HG03139 (cell line): ENCODE measurements around the gene B9D1.

Experiments used
- ATAC-seq: cut with Tn5 transposase; IDR thresholded peaks from one replicate; pipeline ENCODE4 v1.9.1; 2021; ENCODE audit not compliant: unreplicated experiment

B9D1 gene, protein sequence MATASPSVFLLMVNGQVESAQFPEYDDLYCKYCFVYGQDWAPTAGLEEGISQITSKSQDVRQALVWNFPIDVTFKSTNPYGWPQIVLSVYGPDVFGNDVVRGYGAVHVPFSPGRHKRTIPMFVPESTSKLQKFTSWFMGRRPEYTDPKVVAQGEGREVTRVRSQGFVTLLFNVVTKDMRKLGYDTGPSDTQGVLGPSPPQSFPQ

DNA sequence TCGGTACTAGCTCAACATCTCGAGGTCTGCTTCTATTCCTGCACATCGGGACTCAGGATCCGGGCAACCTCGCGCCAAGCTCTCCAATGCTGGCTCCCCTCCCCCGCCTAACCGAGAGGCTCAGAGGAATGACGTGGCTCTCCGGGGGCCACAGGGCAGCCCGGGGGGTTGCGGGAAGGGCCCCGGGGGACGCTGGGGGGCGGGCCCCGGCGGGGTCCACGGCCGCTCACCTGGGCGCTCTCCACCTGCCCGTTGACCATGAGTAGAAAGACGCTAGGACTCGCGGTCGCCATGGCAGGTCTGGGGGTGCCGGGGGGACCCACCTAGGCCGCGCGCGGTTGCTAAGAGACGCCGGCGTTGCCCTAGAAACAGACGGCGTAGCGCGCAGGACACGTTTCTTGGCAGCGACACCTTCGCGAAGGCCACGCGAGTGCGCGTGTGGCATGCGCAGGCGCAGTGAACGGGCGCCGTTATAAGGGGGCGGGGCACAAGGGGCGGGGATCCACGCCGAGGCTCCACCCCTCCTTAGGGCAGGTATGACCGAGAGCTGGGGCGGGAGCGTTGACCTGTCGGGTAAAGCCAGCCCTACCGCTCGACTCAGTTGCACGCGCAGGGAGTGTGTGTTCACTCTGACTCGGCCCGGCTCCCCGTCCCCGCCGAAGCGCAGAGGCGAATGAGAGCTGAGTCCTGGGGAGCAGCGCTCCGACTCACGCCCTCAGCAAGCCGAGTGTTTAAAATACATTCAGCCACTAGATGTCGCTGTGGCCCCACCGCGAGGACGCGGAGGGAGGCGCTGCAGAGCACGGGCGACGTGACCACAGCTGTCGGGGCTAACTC is at the start of gene B9D1:
Gene B9D1 (minus strand): TSS at position 447 of the 837 bp plus-strand sequence. CDS start 154 bp downstream, at position 293.
- peak; percentile 71 for ATAC-seq

DNA sequence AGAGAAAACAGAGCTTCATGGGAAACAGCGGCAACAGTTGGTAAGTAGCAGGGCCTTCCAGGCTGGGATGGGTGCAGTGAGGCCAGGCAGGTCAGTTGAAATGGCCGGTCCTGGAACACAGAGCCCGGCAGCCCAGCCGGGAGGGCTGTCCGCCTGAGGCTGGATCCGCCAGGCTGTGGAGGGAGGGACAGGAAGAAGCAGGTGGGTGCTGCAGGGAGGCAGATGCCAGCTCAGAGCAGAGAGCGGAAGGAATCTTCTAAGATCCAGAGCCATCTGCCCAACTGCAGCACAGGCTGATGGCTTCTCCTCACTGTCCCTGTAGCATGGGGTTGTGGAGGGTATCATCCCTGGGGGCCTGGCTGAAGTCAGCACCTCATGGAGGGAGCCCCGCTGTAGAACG is 49.1 kb upstream of the B9D1 start:
- no peak for ATAC-seq

DNA sequence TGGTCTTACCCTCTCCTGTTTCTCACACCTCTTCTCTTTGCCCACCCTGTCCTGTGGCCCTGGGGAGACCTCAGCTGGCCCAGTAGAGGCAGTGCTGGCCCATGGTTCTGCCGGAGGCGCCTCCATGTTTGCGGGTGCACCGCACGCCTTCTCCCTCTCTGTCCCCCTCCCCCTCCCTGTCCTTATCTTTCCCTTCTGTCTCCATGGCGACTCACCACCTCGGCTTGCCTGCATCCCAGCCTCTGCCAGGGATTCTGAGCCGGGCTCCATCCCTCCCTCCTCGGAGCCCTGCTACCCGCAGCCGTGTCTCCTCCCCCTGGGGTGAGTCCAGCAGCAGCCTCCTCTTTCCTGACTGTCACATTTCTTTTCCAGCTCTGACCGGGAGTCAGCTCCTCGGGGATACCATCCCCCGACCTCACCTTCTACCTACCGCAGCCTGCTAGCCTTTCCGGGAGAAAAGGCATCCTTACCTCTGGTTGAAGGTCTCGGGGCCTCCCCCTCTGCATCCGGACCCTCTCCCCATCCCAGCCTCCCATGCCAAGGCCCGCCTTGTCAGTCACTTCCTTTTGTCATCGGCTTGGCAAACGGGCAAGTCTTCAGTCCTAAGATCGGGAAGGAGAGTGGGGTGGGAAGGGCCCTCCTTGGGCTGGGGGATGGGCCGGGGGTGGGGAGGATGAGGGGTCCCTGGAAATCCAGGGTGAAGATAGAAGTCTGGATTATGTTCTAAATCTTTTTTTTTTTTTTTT is 48.5 kb upstream of the B9D1 start, which contains the start of gene RNF112:
Gene RNF112 (plus strand): TSS at position 358 of the 746 bp plus-strand sequence. CDS start 177 bp downstream, at position 535.
- no peak for ATAC-seq

DNA sequence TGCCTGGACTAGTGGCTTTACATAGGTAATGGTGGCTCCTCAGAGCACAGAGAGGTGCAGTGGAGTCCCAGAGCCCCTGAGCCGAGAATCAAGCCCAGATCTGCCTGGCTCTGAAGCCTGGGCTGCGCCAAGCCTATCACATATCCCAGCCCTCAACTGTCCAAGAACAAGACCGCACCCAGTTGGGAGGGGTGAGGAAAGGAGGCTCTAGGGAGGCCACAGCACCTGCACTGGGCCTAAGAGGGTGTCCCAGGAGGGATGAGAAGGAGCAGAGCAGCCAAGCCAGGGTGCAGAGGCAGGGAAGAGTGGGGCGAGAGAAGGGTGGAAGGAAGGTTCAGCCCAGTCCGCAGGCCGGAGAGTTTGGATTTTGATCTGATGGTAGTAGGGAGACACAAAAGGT is 47.6 kb upstream of the B9D1 start:
- ATAC-seq = no peak

DNA sequence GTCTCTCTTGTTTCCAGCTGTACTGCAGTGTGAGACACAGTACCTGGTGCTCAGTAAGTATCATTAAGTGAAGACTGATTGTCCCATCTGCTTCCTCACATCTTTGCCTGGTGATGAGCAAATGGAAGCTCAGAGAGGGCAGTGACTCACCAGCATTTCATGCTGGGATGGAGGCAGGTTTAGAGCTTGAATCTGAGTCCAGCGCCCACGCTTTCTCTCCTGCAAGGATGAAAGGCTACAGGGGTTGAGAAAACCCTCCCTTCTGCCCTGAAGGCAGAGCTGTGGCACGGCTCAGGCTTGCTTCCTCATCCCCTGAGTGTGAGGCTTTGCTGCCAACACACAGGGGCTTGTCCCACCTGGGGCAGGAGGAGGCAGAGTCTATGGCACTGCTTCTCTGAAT is 47.0 kb upstream of the B9D1 start:
- no peak for ATAC-seq

DNA sequence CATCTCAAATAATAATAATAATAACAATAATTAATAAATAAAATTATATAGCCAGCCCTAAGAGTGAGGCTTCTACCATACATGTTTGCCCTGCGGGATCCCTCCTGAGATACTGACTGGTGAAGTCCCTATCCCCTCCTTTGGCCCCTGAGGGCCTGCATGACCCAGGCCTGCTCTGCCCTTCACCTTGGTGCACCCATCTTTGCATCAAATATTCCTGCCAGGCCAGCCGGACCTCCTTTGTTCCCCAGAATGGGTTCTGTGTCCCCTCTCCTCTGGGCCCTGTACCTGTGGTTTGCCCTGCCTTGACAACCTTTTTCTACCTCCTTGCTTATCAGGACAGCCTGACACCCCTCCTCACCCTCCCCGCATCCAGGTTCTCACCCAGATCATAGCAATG is 46.5 kb upstream of the B9D1 start:
- no peak for ATAC-seq

DNA sequence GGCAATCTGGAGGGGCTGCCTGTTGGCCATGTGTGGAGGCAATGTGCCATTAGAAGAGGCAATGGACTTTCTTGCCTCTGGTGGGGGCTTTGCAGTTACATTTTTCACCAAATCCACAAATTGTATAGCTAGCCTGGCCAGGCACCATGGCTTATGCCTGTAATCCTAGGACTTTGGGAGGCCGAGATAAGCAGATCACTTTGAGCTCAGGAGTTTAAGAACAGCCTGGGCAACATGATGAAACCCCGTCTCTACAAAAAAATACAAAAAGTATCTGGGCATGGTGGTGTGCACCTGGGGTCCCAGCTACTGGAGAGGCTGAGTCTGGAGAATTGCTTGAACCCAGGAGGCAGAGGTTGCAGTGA is 45.8 kb upstream of the B9D1 start:
- ATAC-seq = no peak

DNA sequence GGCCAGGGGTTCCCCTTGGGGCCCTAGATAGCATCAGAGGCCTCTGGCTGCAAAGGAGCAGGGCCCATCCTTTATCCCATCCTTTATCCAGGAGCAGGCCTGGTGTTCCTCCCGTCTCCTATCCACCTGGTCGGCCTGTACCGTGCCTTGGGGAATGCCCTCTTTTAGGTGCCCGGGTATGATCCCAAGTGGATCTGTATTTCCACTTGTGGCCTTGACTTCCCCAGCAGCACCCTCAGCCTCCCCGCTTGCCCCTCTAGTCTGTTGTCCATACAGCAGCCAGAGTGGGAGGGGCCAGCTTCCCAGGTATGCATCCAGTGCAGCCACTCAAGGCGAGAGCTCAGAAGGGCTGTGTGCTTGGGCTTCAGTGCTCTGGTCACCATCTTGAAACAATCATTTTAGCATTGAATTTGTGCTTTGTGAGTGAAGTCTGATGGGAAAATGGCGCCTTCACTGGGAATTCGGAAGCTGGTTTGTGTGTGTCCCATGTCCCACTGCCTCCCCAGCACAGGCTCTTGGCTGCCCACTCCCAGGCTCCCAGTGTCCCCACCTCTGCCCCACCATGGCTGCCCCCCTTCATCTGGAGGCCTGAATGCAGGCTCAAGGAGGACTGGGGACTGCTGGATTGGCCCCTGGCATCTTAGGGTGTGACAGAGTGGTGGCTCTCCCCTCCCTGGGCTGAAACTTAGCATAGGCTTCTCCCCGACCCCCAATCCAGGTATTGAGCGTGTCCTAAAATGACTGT is 45.2 kb upstream of the B9D1 start:
- no peak for ATAC-seq

DNA sequence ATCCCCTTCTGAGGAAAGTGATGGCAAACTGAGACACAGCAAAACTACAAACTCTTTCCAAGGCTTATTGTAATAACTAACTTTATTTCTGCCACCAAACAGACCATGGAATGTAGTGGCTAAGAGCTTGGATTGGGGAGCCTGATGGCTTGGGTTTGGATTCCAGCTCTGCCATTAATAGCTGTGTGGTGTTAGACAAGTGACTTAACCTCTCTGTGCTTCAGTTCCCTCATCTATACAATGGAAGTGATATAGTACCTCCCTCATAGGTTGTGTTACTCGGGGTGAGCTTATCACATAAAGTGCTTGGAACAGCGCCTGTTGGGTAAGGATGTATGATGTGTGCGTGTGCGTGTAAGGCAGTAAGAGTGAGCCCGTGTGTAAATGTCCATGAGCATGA is 42.6 kb upstream of the B9D1 start:
- no peak for ATAC-seq

DNA sequence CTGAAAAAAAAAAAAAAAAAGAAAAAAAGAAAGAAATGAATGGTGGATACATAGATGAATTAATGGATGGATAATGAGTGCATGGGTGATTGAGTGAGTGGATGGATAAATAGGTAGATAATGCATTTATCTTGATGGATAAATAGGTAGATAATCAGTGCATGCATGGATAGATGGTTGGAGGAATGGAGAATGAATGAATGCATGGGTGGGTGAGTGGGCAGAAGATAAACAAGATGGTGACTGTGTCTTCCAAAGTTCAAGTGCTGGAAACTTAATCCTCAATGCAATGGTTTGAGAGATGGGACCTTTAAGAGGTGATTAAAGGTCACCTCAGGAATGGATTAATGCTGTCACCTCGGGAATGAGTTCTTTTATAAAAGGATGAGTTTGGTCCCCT is 41.7 kb upstream of the B9D1 start:
- no peak for ATAC-seq

DNA sequence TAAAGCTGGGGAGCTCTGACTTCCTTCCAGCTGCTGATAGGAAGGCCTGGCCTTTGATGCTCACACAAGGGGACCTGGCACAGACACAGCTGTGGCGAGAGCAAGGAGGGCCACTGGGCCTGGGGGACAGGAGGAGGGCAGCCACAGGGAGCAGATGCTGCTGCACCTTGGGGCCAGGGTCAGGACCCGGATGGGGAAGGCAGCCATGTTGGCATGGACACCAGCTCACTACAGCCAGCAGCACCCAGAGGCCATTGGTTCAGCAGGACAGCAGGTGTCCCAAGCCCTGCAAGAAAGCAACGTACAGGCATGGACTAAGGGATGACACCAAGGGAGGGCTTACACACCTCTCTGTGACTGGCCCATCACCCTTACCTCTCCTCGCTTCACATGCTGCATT is 40.5 kb upstream of the B9D1 start:
- ATAC-seq = no peak

DNA sequence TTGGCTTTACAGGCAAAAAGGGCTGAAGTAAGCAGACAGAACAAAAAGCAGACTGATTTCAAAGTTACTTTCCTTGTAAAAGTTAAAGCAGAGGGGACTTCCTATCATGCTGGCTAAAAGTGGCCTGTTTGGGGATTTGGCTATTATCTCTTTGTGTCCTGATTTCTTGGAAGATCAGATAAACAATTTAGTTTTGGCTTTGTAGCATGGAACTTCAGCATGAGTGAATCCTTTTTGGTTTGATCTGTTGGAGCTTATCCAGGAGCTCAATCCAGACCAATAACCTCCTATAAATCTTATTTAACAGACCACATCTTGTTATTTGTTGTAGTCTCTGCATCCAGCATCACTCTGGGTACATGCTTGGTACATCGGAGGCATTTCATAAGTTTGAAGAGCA is 39.6 kb upstream of the B9D1 start:
- no peak for ATAC-seq

DNA sequence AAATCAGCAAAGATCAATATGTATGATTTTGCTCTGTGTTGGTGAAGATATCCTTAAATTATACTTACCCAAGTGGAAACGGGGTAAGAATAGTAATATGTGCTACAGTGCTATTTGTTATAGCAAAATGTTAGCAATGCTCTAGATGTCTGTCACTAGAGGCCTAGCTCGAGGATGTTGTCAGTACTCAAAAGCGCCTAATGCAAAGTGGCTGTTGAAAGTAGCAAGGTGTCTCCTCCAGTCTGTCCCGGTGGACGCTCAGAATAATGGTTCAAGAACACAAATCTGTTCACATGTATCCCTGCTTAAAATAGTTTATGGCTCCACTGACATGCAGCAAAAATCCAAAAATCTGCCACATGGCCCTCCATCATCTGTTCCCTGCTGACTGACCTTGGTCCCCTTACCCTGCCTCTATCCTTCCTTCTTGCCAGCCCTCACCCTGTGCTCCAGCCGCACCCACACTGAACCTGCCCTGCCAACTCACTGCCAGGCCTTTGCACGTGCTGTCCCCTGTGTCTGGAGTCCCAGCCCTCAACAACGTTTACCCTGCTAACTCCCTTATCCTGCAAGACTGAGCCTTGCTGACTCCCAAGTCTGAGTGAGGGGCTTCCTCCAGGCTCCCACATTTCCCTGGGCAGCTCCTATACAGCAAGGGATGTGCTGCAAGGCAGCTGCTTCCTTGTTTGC is 38.9 kb upstream of the B9D1 start:
- no peak for ATAC-seq

DNA sequence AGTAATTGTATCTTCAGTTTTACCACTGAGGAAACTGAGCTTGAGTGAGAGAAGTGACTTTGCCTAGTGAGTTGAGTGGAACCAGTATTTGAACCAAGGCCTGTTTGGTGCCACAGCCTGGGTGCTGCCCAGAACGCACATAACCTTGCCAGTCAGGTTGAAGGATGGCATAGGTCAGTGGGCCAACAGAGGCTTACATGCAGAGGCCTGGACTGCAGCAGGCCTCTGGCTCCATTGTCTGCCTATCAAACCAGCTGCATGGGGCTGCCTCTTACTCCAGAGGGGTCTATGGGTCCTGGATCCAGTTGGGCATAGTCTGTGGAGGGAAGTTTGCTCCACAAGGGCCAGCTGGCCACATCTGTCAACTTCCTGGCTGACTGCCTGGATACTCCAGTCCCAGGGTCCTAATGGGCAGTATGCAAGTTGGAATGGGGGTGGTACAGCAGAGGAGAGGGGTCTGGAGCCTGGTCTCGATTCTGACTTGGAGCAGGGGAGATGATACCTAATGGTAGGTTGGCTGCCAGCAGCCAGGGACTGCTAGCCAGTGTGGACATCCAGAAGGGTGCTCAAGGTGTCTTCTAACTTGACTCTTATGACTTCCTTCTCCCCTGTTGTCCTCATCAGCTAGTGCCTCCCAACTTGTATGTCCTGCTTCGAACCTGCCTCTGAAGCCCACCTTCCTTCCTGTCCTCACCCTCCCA is 37.4 kb upstream of the B9D1 start:
- ATAC-seq = no peak

DNA sequence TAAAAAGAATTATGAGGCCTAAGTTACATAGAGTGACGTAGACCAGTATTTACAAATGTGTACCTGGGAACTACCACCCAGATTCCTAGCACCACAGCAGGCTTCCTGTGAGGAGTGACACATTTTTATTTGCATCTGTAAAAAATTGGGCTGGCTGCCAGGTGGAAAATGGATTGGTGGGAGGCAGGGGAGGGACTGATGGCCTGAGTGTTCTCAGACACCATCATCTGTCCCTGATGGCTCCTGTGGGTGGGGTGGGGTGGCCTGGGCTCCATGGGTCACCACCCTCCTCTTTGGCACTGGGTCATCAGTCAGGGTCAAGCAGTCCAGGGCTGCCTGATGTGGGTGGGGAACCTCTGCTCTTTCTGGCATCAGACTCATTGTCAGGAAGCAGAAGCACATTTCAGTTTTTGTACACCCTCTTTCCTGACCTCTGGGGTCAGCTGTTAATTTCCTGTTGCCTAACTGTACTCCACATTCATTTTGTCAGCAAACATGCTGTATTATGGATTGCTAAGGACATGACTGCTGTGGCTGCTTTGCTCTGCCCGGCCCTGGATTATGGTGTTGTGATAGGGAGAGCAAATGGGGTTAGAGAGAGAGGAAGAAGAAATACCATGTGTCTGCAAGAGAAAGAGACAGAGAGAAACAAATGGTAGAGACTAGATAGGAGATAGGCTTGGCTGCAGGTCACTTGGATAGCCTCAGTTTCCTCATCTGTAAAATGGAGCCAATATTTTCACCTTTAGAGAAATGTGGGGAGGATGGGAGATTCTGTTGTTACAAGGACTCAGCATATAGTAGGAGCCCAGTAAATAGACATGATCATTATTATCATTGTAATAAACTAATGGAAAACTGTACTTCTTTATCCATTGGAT is 36.0 kb upstream of the B9D1 start:
- ATAC-seq = no peak

DNA sequence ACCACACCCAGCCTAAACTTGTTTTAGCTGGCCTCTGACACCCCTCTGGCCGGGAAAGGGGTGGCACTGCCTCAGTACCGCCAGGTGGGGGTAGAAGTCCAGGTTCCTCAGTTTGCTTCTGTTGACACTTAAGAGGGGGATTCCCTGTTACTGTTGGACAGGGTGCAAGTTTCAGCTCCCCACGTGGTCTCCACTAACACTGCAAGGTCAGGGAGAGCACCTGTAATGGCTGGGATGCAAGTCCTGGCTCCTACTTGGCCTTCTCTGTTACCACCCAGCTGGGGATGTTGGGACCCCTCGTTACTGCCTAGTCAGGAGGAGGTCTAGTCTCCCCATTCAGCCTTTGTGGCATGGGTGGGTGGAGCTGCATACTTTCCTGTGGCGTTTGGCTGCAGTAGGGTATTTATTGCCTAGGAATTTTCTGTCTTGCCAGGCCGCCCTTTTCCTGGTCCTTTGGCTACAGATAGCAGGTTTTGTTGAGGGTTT is 35.1 kb upstream of the B9D1 start:
- no peak for ATAC-seq

DNA sequence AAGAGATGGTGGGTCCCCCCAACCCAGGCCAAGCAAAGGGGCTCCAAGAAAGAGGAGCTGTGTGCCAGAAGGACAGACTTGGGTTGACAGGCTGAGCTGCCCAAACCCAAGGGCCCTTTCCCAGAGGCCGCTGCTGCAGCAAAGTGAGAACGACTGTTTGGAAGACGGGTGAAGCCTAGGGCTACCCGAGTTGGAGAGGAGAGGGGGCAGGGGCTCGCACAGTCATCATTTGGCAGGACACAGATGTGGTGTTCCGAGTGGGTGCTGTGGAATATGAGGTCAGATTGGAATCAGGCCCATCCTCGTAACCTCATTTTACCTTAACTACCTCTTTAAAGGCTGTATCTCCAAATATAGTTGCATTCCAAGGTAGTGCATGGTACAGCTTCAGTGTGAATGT is 29.8 kb upstream of the B9D1 start:
- ATAC-seq = no peak

DNA sequence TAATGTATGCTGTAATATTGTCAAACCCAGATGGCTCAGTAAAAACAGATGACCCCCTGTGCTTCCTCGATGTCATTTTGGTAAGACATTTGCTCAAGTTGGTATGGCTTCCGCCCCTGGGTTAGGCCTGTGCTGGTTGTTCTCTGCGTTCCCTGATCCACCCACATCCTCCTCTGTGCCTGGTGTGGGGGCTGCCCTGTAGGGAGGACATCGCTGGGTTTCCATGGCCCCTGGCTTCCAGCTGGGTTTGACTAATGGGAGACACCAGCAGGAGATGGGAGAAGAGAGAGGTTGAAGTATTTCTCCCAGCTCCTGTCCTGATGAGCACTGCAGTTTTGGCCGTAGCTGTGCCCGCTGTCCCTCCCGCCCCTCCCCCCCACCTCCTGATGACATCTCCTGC is 28.9 kb upstream of the B9D1 start:
- no peak for ATAC-seq

DNA sequence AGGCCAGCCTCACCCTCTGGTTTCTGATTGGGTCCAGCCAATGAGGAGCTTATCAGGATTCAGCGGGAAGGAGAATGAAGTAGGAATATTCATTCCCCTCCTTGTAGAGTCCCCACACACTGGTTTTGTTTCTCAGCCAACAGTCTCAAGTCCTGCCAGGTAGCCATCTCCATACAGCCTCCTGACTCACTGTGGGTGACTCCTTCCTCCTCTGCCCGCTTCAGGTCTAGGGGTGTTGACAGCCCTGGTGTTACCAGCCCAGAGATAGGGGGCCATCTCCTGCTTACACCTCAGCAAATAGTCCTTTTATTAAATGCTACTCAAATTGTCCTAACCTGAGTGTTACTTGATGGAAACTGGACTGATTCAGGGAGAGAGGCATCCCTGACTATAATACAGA is 28.4 kb upstream of the B9D1 start:
- no peak for ATAC-seq
